ENCODE data around the gene DDIT4. TPM values are rescaled to one million over a fixed set of nuclear protein-coding genes. Genes with fewer than 3 reads are reported as not detected.

The DDIT4 gene
- polyA plus RNA-seq, 1 donor from 2014 or later, result 29.9 TPM

DNA sequence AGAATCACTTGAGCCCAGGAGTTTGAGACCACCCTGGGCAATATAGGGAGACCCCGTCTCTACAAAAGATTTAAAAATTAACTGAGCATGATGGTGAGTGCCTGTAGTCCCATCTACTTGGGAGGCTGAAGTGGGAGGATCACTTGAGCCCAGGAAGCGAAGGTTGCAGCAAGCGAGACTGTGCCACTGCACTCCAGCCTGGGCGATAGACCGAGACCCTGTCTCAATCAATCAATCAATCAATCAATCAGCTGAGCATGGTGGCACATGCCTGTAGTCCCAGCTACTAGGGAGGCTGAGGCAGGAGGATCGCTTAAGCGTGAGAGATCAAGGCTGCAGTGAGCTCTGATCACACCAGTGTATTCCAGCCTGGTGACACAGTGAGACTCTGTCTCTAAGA, 40.5 kb downstream of the DDIT4 start:
- Histone ChIP-seq H3K4me3 (ENCODE audit: low read length) (no peak overlapping the region), H2AFZ (ENCODE audit: low read depth, low read length) (no peak overlapping the region), H3K4me2 (ENCODE audit: low read length) (no peak overlapping the region)

DNA sequence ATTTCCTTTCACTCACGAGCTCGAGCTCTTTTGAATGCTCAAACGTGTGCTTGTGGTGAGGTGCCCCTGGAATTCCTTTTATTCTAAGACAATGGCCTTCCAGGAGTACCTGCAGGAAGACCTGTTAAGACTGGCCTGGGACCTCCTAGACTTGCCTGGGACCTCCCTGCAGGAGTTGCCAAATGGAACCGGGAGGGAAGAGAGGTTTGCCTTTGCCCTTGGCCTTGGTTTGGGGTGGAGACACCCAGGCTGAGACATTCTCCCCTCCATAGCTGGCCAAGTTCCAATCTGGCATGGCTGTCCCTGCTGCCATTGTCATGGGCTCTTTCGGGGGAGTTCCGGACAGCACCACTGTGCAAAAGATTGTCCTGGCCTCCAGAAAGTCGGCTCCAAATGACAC, 41.3 kb downstream of the DDIT4 start:
- Histone ChIP-seq H3K79me2 (replicated peaks; ENCODE audit: insufficient read depth, low read length) (no peaks in the 10 kb centered on the region), H2AFZ (ENCODE audit: low read depth, low read length) (no peak overlapping the region), H3K9me2 (ENCODE audit: insufficient read depth, low read length) (no peaks in the 10 kb centered on the region), H3K9ac (ENCODE audit: low read length) (no peak overlapping the region), H3K36me3 (ENCODE audit: insufficient read depth, low read length) (no peaks in the 10 kb centered on the region), H4K20me1 (ENCODE audit: insufficient read depth) (no peaks in the 10 kb centered on the region), H3K27me3 (ENCODE audit: insufficient read depth, low read depth, low read length) (no peaks in the 10 kb centered on the region), H3K9me3 (ENCODE audit: low read length) (no peaks in the 10 kb centered on the region), H3F3A (ENCODE audit: insufficient read depth, low read length, poor library complexity, severe bottlenecking) (no peaks in the 10 kb centered on the region), H3K4me3 (ENCODE audit: low read length) (no peak overlapping the region), H3K4me2 (ENCODE audit: low read length) (no peak overlapping the region), H3K27ac (ENCODE audit: low read length) (no peak overlapping the region)
- TF ChIP-seq REST (IDR thresholded peaks at IDR 0.05; ENCODE audit: borderline replicate concordance) (no peak), TAF1 (IDR thresholded peaks at IDR 0.05; ENCODE audit: low read depth) (no peak), SMC3 (conservative IDR thresholded peaks at IDR 0.05; ENCODE audit: poor library complexity) (no peak), EP300 (conservative IDR thresholded peaks at IDR 0.05; ENCODE audit: poor library complexity, severe bottlenecking) (no peak), POLR2AphosphoS5 (IDR thresholded peaks at IDR 0.05) (no peak), RAD21 (conservative IDR thresholded peaks at IDR 0.05) (no peak), MXI1 (conservative IDR thresholded peaks at IDR 0.05; ENCODE audit: poor library complexity, severe bottlenecking) (no peak), EZH2 (IDR thresholded peaks at IDR 0.05; ENCODE audit: borderline replicate concordance, insufficient read depth, low read length, poor library complexity, severe bottlenecking) (no peak)
- TF ChIP-seq, protein P1, sequence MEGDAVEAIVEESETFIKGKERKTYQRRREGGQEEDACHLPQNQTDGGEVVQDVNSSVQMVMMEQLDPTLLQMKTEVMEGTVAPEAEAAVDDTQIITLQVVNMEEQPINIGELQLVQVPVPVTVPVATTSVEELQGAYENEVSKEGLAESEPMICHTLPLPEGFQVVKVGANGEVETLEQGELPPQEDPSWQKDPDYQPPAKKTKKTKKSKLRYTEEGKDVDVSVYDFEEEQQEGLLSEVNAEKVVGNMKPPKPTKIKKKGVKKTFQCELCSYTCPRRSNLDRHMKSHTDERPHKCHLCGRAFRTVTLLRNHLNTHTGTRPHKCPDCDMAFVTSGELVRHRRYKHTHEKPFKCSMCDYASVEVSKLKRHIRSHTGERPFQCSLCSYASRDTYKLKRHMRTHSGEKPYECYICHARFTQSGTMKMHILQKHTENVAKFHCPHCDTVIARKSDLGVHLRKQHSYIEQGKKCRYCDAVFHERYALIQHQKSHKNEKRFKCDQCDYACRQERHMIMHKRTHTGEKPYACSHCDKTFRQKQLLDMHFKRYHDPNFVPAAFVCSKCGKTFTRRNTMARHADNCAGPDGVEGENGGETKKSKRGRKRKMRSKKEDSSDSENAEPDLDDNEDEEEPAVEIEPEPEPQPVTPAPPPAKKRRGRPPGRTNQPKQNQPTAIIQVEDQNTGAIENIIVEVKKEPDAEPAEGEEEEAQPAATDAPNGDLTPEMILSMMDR (IDR thresholded peaks at IDR 0.05; ENCODE audit: poor library complexity, severe bottlenecking), result no peak

More for the DNA sequence above, 40.5 kb downstream of the DDIT4 start:
- H3K9me2 ChIP-seq (ENCODE audit: insufficient read depth, low read length), result no peaks in the 10 kb centered on the region
- no peaks in the 10 kb centered on the region for H3K27me3 ChIP-seq (ENCODE audit: insufficient read depth, low read depth, low read length)
- no peaks in the 10 kb centered on the region for H3K79me2 ChIP-seq (replicated peaks; ENCODE audit: insufficient read depth, low read length)
- TF ChIP-seq REST (IDR thresholded peaks at IDR 0.05; ENCODE audit: borderline replicate concordance) (no peak), POLR2AphosphoS5 (IDR thresholded peaks at IDR 0.05) (no peak), EP300 (conservative IDR thresholded peaks at IDR 0.05; ENCODE audit: poor library complexity, severe bottlenecking) (no peak), EZH2 (IDR thresholded peaks at IDR 0.05; ENCODE audit: borderline replicate concordance, insufficient read depth, low read length, poor library complexity, severe bottlenecking) (no peak), MXI1 (conservative IDR thresholded peaks at IDR 0.05; ENCODE audit: poor library complexity, severe bottlenecking) (no peak)
- TF ChIP-seq, protein P1 (IDR thresholded peaks at IDR 0.05; ENCODE audit: poor library complexity, severe bottlenecking), result no peak
- no peaks in the 10 kb centered on the region for H3K36me3 ChIP-seq (ENCODE audit: insufficient read depth, low read length)
- no peaks in the 10 kb centered on the region for H4K20me1 ChIP-seq (ENCODE audit: insufficient read depth)
- no peak overlapping the region for H3K9ac ChIP-seq (ENCODE audit: low read length)
- H3K9me3 ChIP-seq (ENCODE audit: low read length), result no peaks in the 10 kb centered on the region
- H3F3A ChIP-seq (ENCODE audit: insufficient read depth, low read length, poor library complexity, severe bottlenecking), result no peaks in the 10 kb centered on the region
- H3K27ac ChIP-seq (ENCODE audit: low read length), result no peak overlapping the region

All from neural cell (in vitro differentiated cells).